Activated CD4-positive, alpha-beta T cell treated with anti-CD3 and anti-CD28 coated beads, Interleukin-2, amount 50 U/mL, for 48 hours (primary cell): ENCODE measurements around the gene CEACAM18.
"Not testable (repeated sequence)": the region's sequence is repeated elsewhere in the genome, so short reads cannot be mapped to it uniquely, and the experiment has no call there.

Source experiments
- DNase-seq, 2 experiments: peaks; one replicate each; pipeline ENCODE4 v3.0.0-alpha.2; 2020

The CEACAM18 gene

GRCh38 chr19:51500931-51501330 is 22.6 kb downstream of the CEACAM18 start:
- DNase-seq, result not testable (repeated sequence)

GRCh38 chr19:51501594-51502263 is 23.4 kb downstream of the CEACAM18 start, which contains the start of gene SIGLEC12:
Gene SIGLEC12, minus strand, starts transcription at chr19:51501800. Its CDS starts 67 bp downstream, at chr19:51501733.
- peak; percentile 32 to 49 for DNase-seq

- no peak for DNase-seq
Measured at GRCh38 chr19:51503286-51503817, 25.0 kb downstream of the CEACAM18 start.

- no peak for DNase-seq
Measured at GRCh38 chr19:51503896-51504295, 25.6 kb downstream of the CEACAM18 start.

GRCh38 chr19:51505904-51506303 is 27.6 kb downstream of the CEACAM18 start:
- DNase-seq, result no peak

- no peak for DNase-seq
Measured at GRCh38 chr19:51507192-51507591, 28.9 kb downstream of the CEACAM18 start.

GRCh38 chr19:51507640-51508058 is 29.3 kb downstream of the CEACAM18 start:
- no peak for DNase-seq

GRCh38 chr19:51508059-51508733 is 29.9 kb downstream of the CEACAM18 start:
- no peak for DNase-seq

GRCh38 chr19:51509823-51510660 is 31.7 kb downstream of the CEACAM18 start:
- DNase-seq, result no peak

- peak; percentile 19 to 42 for DNase-seq
Measured at GRCh38 chr19:51511353-51511752, 33.0 kb downstream of the CEACAM18 start.

- DNase-seq, result no peak
Measured at GRCh38 chr19:51513968-51514367, 35.6 kb downstream of the CEACAM18 start.

- no peak for DNase-seq
Measured at GRCh38 chr19:51514866-51515481, 36.6 kb downstream of the CEACAM18 start.

GRCh38 chr19:51520728-51521127 is 42.4 kb downstream of the CEACAM18 start:
- DNase-seq, result no peak

GRCh38 chr19:51521357-51521756 is 43.0 kb downstream of the CEACAM18 start:
- no peak for DNase-seq

GRCh38 chr19:51521781-51522180 is 43.4 kb downstream of the CEACAM18 start:
- no peak for DNase-seq

- no peak for DNase-seq
Measured at GRCh38 chr19:51524666-51525264, 46.4 kb downstream of the CEACAM18 start.

- no peak for DNase-seq
Measured at GRCh38 chr19:51525651-51526050, 47.3 kb downstream of the CEACAM18 start.

GRCh38 chr19:51529301-51529700 is 51.0 kb downstream of the CEACAM18 start:
- no peak for DNase-seq

- DNase-seq, result no peak
Measured at GRCh38 chr19:51530616-51531015, 52.3 kb downstream of the CEACAM18 start.

- DNase-seq, result no peak
Measured at GRCh38 chr19:51531349-51532315, 53.3 kb downstream of the CEACAM18 start, which contains the start of gene SIGLEC6. Gene SIGLEC6, minus strand, starts transcription at chr19:51531670. Its CDS starts 22 bp downstream, at chr19:51531648.

GRCh38 chr19:51535535-51535934 is 57.2 kb downstream of the CEACAM18 start:
- no peak for DNase-seq
